ENCODE data around the gene ACTN3. TPM values are rescaled to one million over a fixed set of nuclear protein-coding genes. Genes with fewer than 3 reads are reported as not detected.

Gene ACTN3
- total RNA-seq, 1 donor from 2014 or later = 0.07 TPM

GRCh38 chr11:66593303-66593635 lies 46.6 kb downstream of the ACTN3 start:
- H3K4me1 Mint-ChIP-seq (ENCODE audit: low read depth) = peaks cover 25% of the 10 kb centered on the region
- H3K27ac Mint-ChIP-seq (ENCODE audit: unreplicated experiment) = peak overlapping the region; percentile 99
- H3K4me3 Mint-ChIP-seq (ENCODE audit: unreplicated experiment) = peak overlapping the region; percentile 100
- no peak for DNase-seq (ENCODE audit: low spot score)
- H3K27me3 Mint-ChIP-seq (ENCODE audit: low read depth) = no peaks in the 10 kb centered on the region
- no peaks in the 10 kb centered on the region for H3K36me3 Mint-ChIP-seq (ENCODE audit: low read depth)
- TF ChIP-seq, protein P1, sequence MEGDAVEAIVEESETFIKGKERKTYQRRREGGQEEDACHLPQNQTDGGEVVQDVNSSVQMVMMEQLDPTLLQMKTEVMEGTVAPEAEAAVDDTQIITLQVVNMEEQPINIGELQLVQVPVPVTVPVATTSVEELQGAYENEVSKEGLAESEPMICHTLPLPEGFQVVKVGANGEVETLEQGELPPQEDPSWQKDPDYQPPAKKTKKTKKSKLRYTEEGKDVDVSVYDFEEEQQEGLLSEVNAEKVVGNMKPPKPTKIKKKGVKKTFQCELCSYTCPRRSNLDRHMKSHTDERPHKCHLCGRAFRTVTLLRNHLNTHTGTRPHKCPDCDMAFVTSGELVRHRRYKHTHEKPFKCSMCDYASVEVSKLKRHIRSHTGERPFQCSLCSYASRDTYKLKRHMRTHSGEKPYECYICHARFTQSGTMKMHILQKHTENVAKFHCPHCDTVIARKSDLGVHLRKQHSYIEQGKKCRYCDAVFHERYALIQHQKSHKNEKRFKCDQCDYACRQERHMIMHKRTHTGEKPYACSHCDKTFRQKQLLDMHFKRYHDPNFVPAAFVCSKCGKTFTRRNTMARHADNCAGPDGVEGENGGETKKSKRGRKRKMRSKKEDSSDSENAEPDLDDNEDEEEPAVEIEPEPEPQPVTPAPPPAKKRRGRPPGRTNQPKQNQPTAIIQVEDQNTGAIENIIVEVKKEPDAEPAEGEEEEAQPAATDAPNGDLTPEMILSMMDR (IDR thresholded peaks at IDR 0.05) = no peak
- no peaks in the 10 kb centered on the region for H3K9me3 Mint-ChIP-seq (ENCODE audit: low read depth)

- no peaks in the 10 kb centered on the region for H3K36me3 Mint-ChIP-seq (ENCODE audit: low read depth)
- TF ChIP-seq, protein P1 (IDR thresholded peaks at IDR 0.05) = no peak
- peak overlapping the region; percentile 99 for H3K27ac Mint-ChIP-seq (ENCODE audit: unreplicated experiment)
- no peaks in the 10 kb centered on the region for H3K9me3 Mint-ChIP-seq (ENCODE audit: low read depth)
- H3K4me1 Mint-ChIP-seq (ENCODE audit: low read depth) = peaks cover 25% of the 10 kb centered on the region
- H3K27me3 Mint-ChIP-seq (ENCODE audit: low read depth) = no peaks in the 10 kb centered on the region
- no peak for DNase-seq (ENCODE audit: low spot score)
- peak overlapping the region; percentile 100 for H3K4me3 Mint-ChIP-seq (ENCODE audit: unreplicated experiment)
Observed at GRCh38 chr11:66593650-66594049, 46.9 kb downstream of the ACTN3 start.

GRCh38 chr11:66595245-66595904 lies 48.7 kb downstream of the ACTN3 start:
- Mint-ChIP-seq H3K4me1 (ENCODE audit: low read depth) (peaks cover 26% of the 10 kb centered on the region), H3K9me3 (ENCODE audit: low read depth) (no peaks in the 10 kb centered on the region), H3K4me3 (ENCODE audit: unreplicated experiment) (peak overlapping the region; percentile 11), H3K27me3 (ENCODE audit: low read depth) (no peaks in the 10 kb centered on the region), H3K27ac (ENCODE audit: unreplicated experiment) (peak overlapping the region; percentile 73), H3K36me3 (ENCODE audit: low read depth) (peaks cover 3% of the 10 kb centered on the region)
- TF ChIP-seq, protein P1 (IDR thresholded peaks at IDR 0.05) = no peak
- no peak for DNase-seq (ENCODE audit: low spot score)

DNA sequence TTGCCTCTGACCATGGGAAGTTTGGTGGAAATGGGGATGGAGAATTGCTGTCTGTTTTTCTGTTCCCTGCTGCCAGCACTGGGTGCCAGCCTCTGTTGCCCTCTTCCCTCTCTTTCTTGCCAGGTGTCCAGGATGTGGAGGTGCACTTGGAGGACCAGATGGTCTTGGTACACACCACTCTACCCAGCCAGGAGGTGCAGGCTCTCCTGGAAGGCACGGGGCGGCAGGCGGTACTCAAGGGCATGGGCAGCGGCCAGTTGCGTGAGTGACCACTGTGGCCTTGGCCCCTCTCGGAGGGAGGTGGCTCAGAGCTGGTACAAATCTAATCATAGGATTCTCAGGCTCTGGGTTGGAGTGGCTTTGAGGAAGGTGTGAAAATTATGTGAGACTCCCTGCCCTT lies 52.3 kb downstream of the ACTN3 start:
- H3K9me3 Mint-ChIP-seq (ENCODE audit: low read depth) = no peaks in the 10 kb centered on the region
- TF ChIP-seq, protein P1 (IDR thresholded peaks at IDR 0.05) = no peak
- H3K4me1 Mint-ChIP-seq (ENCODE audit: low read depth) = peaks cover 39% of the 10 kb centered on the region
- H3K36me3 Mint-ChIP-seq (ENCODE audit: low read depth) = peaks cover 4% of the 10 kb centered on the region
- H3K4me3 Mint-ChIP-seq (ENCODE audit: unreplicated experiment) = no peak overlapping the region
- no peak overlapping the region for H3K27ac Mint-ChIP-seq (ENCODE audit: unreplicated experiment)
- no peaks in the 10 kb centered on the region for H3K27me3 Mint-ChIP-seq (ENCODE audit: low read depth)
- DNase-seq (ENCODE audit: low spot score) = no peak

DNA sequence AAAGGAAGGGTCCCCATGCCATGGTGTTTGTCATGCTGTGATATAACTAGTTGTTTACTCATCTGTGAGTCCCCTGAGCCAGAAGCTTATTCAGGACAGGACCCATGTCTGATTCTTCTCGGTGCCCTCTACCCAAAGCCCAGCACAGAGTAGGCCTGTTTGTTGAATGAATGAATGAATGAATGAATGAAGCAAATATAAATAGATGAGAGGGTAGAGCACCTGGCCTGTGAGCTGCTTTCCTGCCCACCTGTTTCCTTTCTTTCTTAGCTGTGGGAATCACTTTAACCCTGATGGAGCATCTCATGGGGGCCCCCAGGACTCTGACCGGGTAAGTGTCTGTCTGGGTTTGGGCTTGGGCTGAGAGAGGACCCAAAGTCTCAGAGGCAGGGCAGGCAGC lies 53.5 kb downstream of the ACTN3 start:
- H3K9me3 Mint-ChIP-seq (ENCODE audit: low read depth) = no peaks in the 10 kb centered on the region
- H3K27me3 Mint-ChIP-seq (ENCODE audit: low read depth) = no peaks in the 10 kb centered on the region
- no peak overlapping the region for H3K27ac Mint-ChIP-seq (ENCODE audit: unreplicated experiment)
- no peak overlapping the region for H3K4me3 Mint-ChIP-seq (ENCODE audit: unreplicated experiment)
- peaks cover 8% of the 10 kb centered on the region for H3K36me3 Mint-ChIP-seq (ENCODE audit: low read depth)
- no peak for DNase-seq (ENCODE audit: low spot score)
- TF ChIP-seq, protein P1 (IDR thresholded peaks at IDR 0.05) = no peak
- peaks cover 33% of the 10 kb centered on the region for H3K4me1 Mint-ChIP-seq (ENCODE audit: low read depth)
